ENCODE results near the gene GNAL. TPM values are rescaled to one million over a fixed set of nuclear protein-coding genes. Genes with fewer than 3 reads are reported as not detected.

GNAL gene
- total and polyA plus RNA-seq, 2 of the 4 experiments (the other 2 are of a cell fraction): 0.15 to 0.36 TPM

GRCh38 chr18:11901826-11902438 lies 212.9 kb downstream of the GNAL start:
- Histone ChIP-seq H3K14ac (replicated peaks; ENCODE audit: low read depth, low read length) (no peak overlapping the region), H3K4me2 (ENCODE audit: low read depth, low read length) (no peak overlapping the region), H3K9me3 (ENCODE audit: control insufficient read depth, insufficient read depth, low read length) (no peaks in the 10 kb centered on the region), H2AK9ac (replicated peaks; ENCODE audit: low read depth, low read length, poor library complexity) (no peak overlapping the region), H2BK5ac (ENCODE audit: low read depth, low read length, poor library complexity, severe bottlenecking) (no peak overlapping the region), H3K79me1 (ENCODE audit: low read depth in 1 of 2, low read length in 2 of 2) (peaks cover 7 to 12% of the 10 kb centered on the region in 2 experiments; a peak in 3 of 4 replicates), H2BK120ac (ENCODE audit: low read depth, low read length) (no peak overlapping the region), H2BK15ac (ENCODE audit: low read depth, low read length) (no peak overlapping the region), H3K56ac (ENCODE audit: extremely low read depth, insufficient read depth, low read length) (no peak overlapping the region), H3K27ac (ENCODE audit: insufficient read depth, low read length) (no peak overlapping the region), H3K18ac (ENCODE audit: low read depth, low read length) (no peak overlapping the region), H3K27me3 (ENCODE audit: control insufficient read depth, insufficient read depth, low read length) (no peaks in the 10 kb centered on the region), H3K9me1 (ENCODE audit: insufficient read depth, low read length) (peaks cover 7% of the 10 kb centered on the region), H4K91ac (ENCODE audit: insufficient read depth, low read depth, low read length) (no peak overlapping the region), H3K4ac (ENCODE audit: low read depth, low read length) (no peak overlapping the region), H4K5ac (ENCODE audit: low read depth, low read length) (no peak overlapping the region), H3K4me1 (ENCODE audit: control insufficient read depth, insufficient read depth, low read length) (no peaks in the 10 kb centered on the region), H4K20me1 (ENCODE audit: insufficient read depth, low read length) (no peaks in the 10 kb centered on the region), H2AK5ac (ENCODE audit: low read depth, low read length) (no peak overlapping the region), H3K23ac (ENCODE audit: low read depth, low read length) (no peak overlapping the region), H3K36me3 (ENCODE audit: control insufficient read depth, insufficient read depth, low read length) (peaks cover 6% of the 10 kb centered on the region), H3K4me3 (ENCODE audit: insufficient read depth, low read depth, low read length) (no peak overlapping the region), H2AFZ (replicated peaks; ENCODE audit: low read length, poor library complexity) (no peak overlapping the region), H4K8ac (ENCODE audit: low read depth in 2 of 2, low read length in 2 of 2) (no peak overlapping the region), H3K9ac (ENCODE audit: low read depth, low read length) (no peak overlapping the region), H2BK20ac (ENCODE audit: low read depth, low read length) (no peak overlapping the region)
- CTCF ChIA-PET: no interaction called here
- BruUV-seq (replicated peaks): no TSS peak
- dilution Hi-C loops (cut with HindIII; ENCODE audit: low sequenced_read_pairs, unreplicated experiment): no loop called here
- POLR2A ChIA-PET (ENCODE audit: unreplicated experiment): no interaction called here
- intact Hi-C loops (cut with micrococcal nuclease): no loop called here
- TF ChIP-seq MAFK (IDR thresholded peaks at IDR 0.05; ENCODE audit: low read depth, low read length) (no peak), POLR2A (IDR thresholded peaks at IDR 0.05; ENCODE audit: low read depth, low read length) (no peak), CEBPB (IDR thresholded peaks at IDR 0.05; ENCODE audit: low read depth, low read length) (no peak), NFE2L2 (IDR thresholded peaks at IDR 0.05; ENCODE audit: low read depth, low read length) (no peak), SMC3 (IDR thresholded peaks at IDR 0.05; ENCODE audit: low read depth, low read length) (no peak), ELK1 (IDR thresholded peaks at IDR 0.05; ENCODE audit: borderline replicate concordance, low read depth, low read length) (no peak), MAZ (IDR thresholded peaks at IDR 0.05; ENCODE audit: borderline replicate concordance, low read depth, low read length) (no peak), MXI1 (IDR thresholded peaks at IDR 0.05; ENCODE audit: borderline replicate concordance, low read depth, low read length) (no peak), CHD1 (IDR thresholded peaks at IDR 0.05; ENCODE audit: low read depth, low read length) (no peak), USF2 (IDR thresholded peaks at IDR 0.05; ENCODE audit: low read depth, low read length) (no peak), FOS (IDR thresholded peaks at IDR 0.05; ENCODE audit: low read depth, low read length) (no peak), RAD21 (IDR thresholded peaks at IDR 0.05; ENCODE audit: low read length) (no peak), RCOR1 (IDR thresholded peaks at IDR 0.05; ENCODE audit: insufficient replicate concordance, low read length) (no peak), RFX5 (IDR thresholded peaks at IDR 0.05; ENCODE audit: low read depth, low read length) (no peak), BHLHE40 (IDR thresholded peaks at IDR 0.05; ENCODE audit: low read depth, low read length) (no peak)
- TF ChIP-seq, protein P1, sequence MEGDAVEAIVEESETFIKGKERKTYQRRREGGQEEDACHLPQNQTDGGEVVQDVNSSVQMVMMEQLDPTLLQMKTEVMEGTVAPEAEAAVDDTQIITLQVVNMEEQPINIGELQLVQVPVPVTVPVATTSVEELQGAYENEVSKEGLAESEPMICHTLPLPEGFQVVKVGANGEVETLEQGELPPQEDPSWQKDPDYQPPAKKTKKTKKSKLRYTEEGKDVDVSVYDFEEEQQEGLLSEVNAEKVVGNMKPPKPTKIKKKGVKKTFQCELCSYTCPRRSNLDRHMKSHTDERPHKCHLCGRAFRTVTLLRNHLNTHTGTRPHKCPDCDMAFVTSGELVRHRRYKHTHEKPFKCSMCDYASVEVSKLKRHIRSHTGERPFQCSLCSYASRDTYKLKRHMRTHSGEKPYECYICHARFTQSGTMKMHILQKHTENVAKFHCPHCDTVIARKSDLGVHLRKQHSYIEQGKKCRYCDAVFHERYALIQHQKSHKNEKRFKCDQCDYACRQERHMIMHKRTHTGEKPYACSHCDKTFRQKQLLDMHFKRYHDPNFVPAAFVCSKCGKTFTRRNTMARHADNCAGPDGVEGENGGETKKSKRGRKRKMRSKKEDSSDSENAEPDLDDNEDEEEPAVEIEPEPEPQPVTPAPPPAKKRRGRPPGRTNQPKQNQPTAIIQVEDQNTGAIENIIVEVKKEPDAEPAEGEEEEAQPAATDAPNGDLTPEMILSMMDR (conservative IDR thresholded peaks at IDR 0.05; ENCODE audit: low read depth, low read length): no peak
- DNase-seq (no peak), ATAC-seq (ENCODE audit: low read depth) (no peak)
- no CpG with 5 or more reads among the region's 5 CpGs for WGBS, 2 experiments (ENCODE audit: extremely low coverage in 2 of 2, insufficient read length in 1 of 2)
- in situ Hi-C loops (cut with MboI; ENCODE audit: low sequenced_read_pairs): no loop called here
